Sigmoid colon (tissue), 7 donors: ENCODE results near the gene C13orf42. TPM values are rescaled to one million over a fixed set of nuclear protein-coding genes. Genes with fewer than 3 reads are reported as not detected.

Experiments
- DNase-seq: peaks from one replicate; pipeline ENCODE4 v3.0.0-alpha.2; 2019
- H3K27ac ChIP-seq, 4 donors: fragments of 200-600 bp; sonication (generic); one replicate each; pipeline ENCODE4 v1.5.1; 2016 to 2019; ENCODE audit warnings: mild to moderate bottlenecking in 1 of 4
- H3K27me3 ChIP-seq, 3 donors: fragments of 200-600 bp; sonication (generic); one replicate each; pipeline ENCODE4 v1.5.1; 2019; ENCODE audit warnings: mild to moderate bottlenecking in 1 of 3
- H3K36me3 ChIP-seq, 4 donors: fragments of 200-600 bp; sonication (generic); one replicate each; pipeline ENCODE4 v1.5.1; 2016 to 2019
- H3K4me1 ChIP-seq, 4 donors: fragments of 200-600 bp; sonication (generic); one replicate each; pipeline ENCODE4 v1.5.1; 2017 to 2019
- H3K4me3 ChIP-seq, 4 donors: fragments of 200-600 bp; sonication (generic); one replicate each; pipeline ENCODE4 v1.5.1; 2017 to 2019; ENCODE audit warnings: mild to moderate bottlenecking in 2 of 4, moderate library complexity in 1 of 4
- H3K9me3 ChIP-seq, 4 donors: fragments of 200-600 bp in 3 of 4; sonication (generic) in 3 of 4; one replicate each; pipeline versions ENCODE4 v1.5.1 to v1.6.1; 2013 to 2019
- EP300 ChIP-seq, 4 donors: sonication (generic); formaldehyde crosslinking; IDR thresholded peaks; one replicate each; pipeline ENCODE4 v1.6.1; 2017; ENCODE audit warnings: antibody characterized with exemption in 4 of 4
- POLR2A ChIP-seq, 2 donors: fragments of 450-650 bp; IDR thresholded peaks; one replicate each; pipeline ENCODE4 v1.6.1; 2016; ENCODE audit warnings: antibody characterized with exemption in 2 of 2, mild to moderate bottlenecking in 2 of 2, moderate library complexity in 2 of 2
- POLR2AphosphoS5 ChIP-seq, 4 donors: sonication (generic); formaldehyde crosslinking; IDR thresholded peaks; one replicate each; pipeline ENCODE4 v1.6.1; 2017; ENCODE audit warnings: antibody characterized with exemption in 4 of 4
- WGBS, 2 donors: extraction: QIAGEN DNeasy Blood & Tissue Kit; methylation state at CpG; one replicate each; pipeline ENCODE4 v1.1.7; 2013; 5-methylcytosine and 5-hydroxymethylcytosine counted together
- intact Hi-C: fragments of 100-400 bp; cut with DNase I; formaldehyde crosslinking; loops from one replicate; pipeline ENCODE4 v1.15.1; 2023
- polyA plus RNA-seq, 3 donors: library from polyadenylated mRNA; stranded (reverse); fragments of 200-250 nt; gene quantifications; one replicate each; pipeline ENCODE4 v1.2.3, GENCODE V29; 2013
- total RNA-seq, 4 donors: library from RNA; depleted of rRNA; stranded (reverse); fragments of >200 nt; gene quantifications; one replicate each; pipeline ENCODE4 v1.1.0, GENCODE V29; 2016
- TF ChIP-seq, protein P1 (sequence below), 4 experiments: fragments of 450-650 bp in 3 of 4; fragments of 200-600 bp in 1 of 4; IDR thresholded peaks; one replicate each; pipeline ENCODE4 v1.5.1; 2016 to 2019; ENCODE audit warnings: antibody characterized with exemption in 4 of 4, mild to moderate bottlenecking in 3 of 4, moderate library complexity in 2 of 4
- donor health status: healthy with polysubstance abuse.
- donor health status: Bipolar disorder and iron deficiency.
- donor health status: healthy.

The C13orf42 gene
- total and polyA plus RNA-seq, 7 donors, result not detected

DNA sequence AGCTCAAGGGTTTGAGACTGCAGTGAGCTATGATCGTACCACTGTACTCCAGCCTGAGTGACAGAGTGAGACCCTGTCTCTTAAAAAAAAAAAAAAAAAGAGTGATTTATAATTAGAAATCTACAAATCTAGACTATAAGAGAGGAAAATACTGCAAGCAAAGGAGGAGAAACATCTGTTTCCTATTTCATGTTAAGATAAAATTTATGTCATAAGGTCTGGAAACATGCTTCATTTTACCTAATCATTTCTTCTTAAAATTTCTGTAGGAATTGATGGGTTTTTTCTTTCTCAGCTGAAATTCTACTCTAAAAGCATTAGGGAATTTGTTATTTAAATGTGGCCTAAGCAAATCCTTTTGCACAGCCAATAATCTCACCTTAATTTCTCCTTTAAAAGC is 53.2 kb downstream of the C13orf42 start:
- no peak overlapping the region for H3K4me3 ChIP-seq
- DNase-seq, result no peak
- TF ChIP-seq POLR2A (IDR thresholded peaks at IDR 0.05) (no peak), POLR2AphosphoS5 (IDR thresholded peaks at IDR 0.05) (no peak), EP300 (IDR thresholded peaks at IDR 0.05) (no peak)
- TF ChIP-seq, protein P1, sequence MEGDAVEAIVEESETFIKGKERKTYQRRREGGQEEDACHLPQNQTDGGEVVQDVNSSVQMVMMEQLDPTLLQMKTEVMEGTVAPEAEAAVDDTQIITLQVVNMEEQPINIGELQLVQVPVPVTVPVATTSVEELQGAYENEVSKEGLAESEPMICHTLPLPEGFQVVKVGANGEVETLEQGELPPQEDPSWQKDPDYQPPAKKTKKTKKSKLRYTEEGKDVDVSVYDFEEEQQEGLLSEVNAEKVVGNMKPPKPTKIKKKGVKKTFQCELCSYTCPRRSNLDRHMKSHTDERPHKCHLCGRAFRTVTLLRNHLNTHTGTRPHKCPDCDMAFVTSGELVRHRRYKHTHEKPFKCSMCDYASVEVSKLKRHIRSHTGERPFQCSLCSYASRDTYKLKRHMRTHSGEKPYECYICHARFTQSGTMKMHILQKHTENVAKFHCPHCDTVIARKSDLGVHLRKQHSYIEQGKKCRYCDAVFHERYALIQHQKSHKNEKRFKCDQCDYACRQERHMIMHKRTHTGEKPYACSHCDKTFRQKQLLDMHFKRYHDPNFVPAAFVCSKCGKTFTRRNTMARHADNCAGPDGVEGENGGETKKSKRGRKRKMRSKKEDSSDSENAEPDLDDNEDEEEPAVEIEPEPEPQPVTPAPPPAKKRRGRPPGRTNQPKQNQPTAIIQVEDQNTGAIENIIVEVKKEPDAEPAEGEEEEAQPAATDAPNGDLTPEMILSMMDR (IDR thresholded peaks at IDR 0.05), result no peak
- intact Hi-C loops, result no loop called here
- H3K27ac ChIP-seq, result no peak overlapping the region
- no peaks in the 10 kb centered on the region for H3K27me3 ChIP-seq
- 83 to 93% methylated on average over 1 of the region's 1 CpG for WGBS, 2 donors
- no peaks in the 10 kb centered on the region for H3K36me3 ChIP-seq
- H3K4me1 ChIP-seq, result no peaks in the 10 kb centered on the region
- H3K9me3 ChIP-seq, result no peaks in the 10 kb centered on the region

DNA sequence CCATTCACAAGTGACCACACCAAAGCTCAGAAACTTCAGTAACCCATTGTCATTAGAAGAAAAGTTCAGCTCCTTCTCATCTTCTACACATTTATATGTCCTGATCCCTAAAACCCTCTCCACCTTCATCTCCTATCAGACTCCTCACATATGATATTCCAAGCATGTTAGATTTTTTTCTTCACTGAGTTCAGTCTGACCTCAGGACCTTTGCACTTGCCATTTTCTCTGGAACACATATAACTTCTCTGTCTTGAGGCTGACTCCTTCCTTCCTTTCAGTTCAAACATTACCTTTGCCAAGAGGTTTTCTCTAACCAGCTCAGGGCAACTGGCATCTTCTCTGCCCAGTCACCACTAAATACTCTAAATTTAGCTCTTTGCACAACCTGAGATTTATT is 54.1 kb downstream of the C13orf42 start:
- TF ChIP-seq, protein P1 (IDR thresholded peaks at IDR 0.05), result no peak
- TF ChIP-seq EP300 (IDR thresholded peaks at IDR 0.05) (no peak), POLR2AphosphoS5 (IDR thresholded peaks at IDR 0.05) (no peak)
- H3K4me1 ChIP-seq, result no peaks in the 10 kb centered on the region
- no peak for DNase-seq
- no peak overlapping the region for H3K4me3 ChIP-seq
- intact Hi-C loops, result no loop called here
- no peak overlapping the region for H3K27ac ChIP-seq
- H3K36me3 ChIP-seq, result no peaks in the 10 kb centered on the region
- no peaks in the 10 kb centered on the region for H3K9me3 ChIP-seq
- no peaks in the 10 kb centered on the region for H3K27me3 ChIP-seq

DNA sequence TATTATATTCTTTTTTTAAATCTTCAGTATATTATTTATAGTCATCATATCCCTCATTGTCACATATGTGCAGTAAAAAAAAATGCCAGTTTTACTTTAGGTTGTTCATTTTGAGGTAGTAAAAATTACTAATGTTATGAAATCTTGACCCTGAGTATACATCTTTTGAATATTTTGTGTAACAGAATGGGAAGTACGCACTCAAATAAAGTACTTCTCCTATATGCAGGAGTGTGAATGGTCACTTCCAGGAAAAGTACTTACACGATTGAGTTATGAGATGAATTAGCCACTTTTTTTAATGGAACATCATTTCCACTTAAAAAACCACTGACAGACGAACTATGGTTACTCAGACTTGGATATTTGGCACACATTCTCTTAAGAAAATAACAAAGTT is 58.5 kb downstream of the C13orf42 start:
- no peaks in the 10 kb centered on the region for H3K27me3 ChIP-seq
- H3K36me3 ChIP-seq, result no peaks in the 10 kb centered on the region
- intact Hi-C loops, result no loop called here
- H3K9me3 ChIP-seq, result no peaks in the 10 kb centered on the region
- TF ChIP-seq EP300 (IDR thresholded peaks at IDR 0.05) (no peak), POLR2AphosphoS5 (IDR thresholded peaks at IDR 0.05) (no peak), POLR2A (IDR thresholded peaks at IDR 0.05) (no peak)
- TF ChIP-seq, protein P1 (IDR thresholded peaks at IDR 0.05), result no peak
- WGBS, 2 donors, result 62 to 70% methylated on average over 3 of the region's 3 CpGs
- no peaks in the 10 kb centered on the region for H3K4me1 ChIP-seq
- H3K27ac ChIP-seq, result no peak overlapping the region
- DNase-seq, result no peak
- no peak overlapping the region for H3K4me3 ChIP-seq

GRCh38 chr13:51050021-51050830 is 60.8 kb downstream of the C13orf42 start:
- intact Hi-C loops, result no loop called here
- DNase-seq, result no peak

More at GRCh38 chr13:51050021-51050830, 60.8 kb downstream of the C13orf42 start:
- 70 to 80% methylated on average over 14 of the region's 14 CpGs for WGBS, 2 donors
- no peaks in the 10 kb centered on the region for H3K36me3 ChIP-seq
- H3K9me3 ChIP-seq, result no peaks in the 10 kb centered on the region
- no peaks in the 10 kb centered on the region for H3K27me3 ChIP-seq
- H3K27ac ChIP-seq, result no peak overlapping the region
- no peak overlapping the region for H3K4me3 ChIP-seq
- TF ChIP-seq POLR2A (IDR thresholded peaks at IDR 0.05) (no peak), EP300 (IDR thresholded peaks at IDR 0.05) (no peak), POLR2AphosphoS5 (IDR thresholded peaks at IDR 0.05) (no peak)
- TF ChIP-seq, protein P1 (IDR thresholded peaks at IDR 0.05), result no peak
- no peaks in the 10 kb centered on the region for H3K4me1 ChIP-seq
